ENCODE results near the gene PHLDA2.

PHLDA2 gene

DNA sequence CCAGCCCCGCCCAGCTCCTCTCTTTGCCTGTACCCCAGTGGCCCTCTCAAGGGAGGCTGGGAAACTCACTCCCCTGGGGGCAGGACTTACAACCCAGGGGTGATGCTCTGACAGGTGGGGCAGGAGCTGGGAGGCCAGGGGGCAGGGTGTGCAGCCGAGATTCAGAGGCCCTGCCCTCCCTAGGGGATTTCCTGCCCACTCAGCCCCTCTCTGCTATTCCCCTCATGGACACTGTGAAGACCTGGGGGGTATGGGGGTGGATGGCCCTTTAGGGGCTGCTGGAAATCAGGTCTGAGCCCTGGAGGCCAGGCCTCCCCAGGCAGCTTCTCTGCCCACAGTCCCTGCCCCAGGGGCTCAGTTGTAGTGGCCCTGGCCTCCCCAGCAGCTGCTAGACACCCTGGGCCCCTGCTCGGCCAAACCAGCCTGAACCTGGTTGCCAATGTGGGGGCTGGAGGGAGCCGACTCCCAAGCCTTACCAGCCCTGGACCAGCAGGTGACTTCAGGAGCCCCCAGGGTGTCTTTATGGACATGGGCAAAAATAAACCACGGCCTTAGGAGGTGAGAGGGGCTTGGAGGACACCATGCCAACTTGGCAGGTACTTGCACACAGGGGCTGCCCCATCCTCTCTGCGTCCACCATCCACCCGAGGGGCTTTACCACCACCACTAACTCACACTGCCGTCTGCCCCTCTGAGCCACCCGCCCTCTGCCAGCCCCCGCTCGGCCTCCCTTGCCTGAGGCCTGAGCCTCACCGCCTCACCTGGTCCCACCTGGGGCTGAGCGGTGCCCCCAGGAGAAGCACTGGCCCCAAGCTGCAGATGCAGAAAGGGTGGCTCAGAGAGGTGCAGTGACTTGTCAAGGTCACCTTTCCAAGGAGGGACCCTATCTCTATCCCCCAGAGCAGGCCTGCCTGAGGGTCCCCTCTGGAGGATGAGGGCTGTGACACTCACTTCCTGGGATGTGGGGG lies 2.8 kb upstream of the PHLDA2 start:
- H3K36me3 ChIP-seq (ENCODE audit: control insufficient read depth, insufficient read depth, low read length), result no peaks in the 10 kb centered on the region
- no peak overlapping the region for H3K27ac ChIP-seq (ENCODE audit: low read depth, low read length)
- no peak overlapping the region for H3K9ac ChIP-seq (ENCODE audit: low read length)
- no peaks in the 10 kb centered on the region for H3K4me1 ChIP-seq (ENCODE audit: control insufficient read depth, insufficient read depth, low read length)
- H3K27me3 ChIP-seq (ENCODE audit: control insufficient read depth, insufficient read depth, low read length), result peaks cover 5% of the 10 kb centered on the region
- no peak overlapping the region for H3K4me3 ChIP-seq (ENCODE audit: low read length)

DNA sequence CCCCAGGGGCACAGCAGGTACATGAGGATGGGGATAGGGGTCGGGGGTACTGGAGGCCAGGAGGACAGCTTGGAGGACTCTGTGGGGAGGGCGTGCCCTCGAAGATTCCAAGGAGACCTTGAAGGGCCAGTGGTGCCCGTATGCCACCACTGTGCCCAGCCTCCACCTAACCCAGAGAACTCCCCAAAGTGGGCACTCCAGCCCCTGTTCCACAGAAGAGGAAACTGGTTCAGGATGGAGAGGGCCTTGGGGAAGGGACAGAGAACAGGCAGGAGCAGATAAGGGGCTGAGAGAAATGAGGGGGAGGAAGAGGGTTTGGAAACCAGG lies 2.2 kb upstream of the PHLDA2 start:
- Histone ChIP-seq H3K4me3 (ENCODE audit: low read length) (no peak overlapping the region), H3K9ac (ENCODE audit: low read length) (no peak overlapping the region), H3K27me3 (ENCODE audit: control insufficient read depth, insufficient read depth, low read length) (peaks cover 5% of the 10 kb centered on the region), H3K36me3 (ENCODE audit: control insufficient read depth, insufficient read depth, low read length) (no peaks in the 10 kb centered on the region), H3K4me1 (ENCODE audit: control insufficient read depth, insufficient read depth, low read length) (no peaks in the 10 kb centered on the region), H3K27ac (ENCODE audit: low read depth, low read length) (no peak overlapping the region)

DNA sequence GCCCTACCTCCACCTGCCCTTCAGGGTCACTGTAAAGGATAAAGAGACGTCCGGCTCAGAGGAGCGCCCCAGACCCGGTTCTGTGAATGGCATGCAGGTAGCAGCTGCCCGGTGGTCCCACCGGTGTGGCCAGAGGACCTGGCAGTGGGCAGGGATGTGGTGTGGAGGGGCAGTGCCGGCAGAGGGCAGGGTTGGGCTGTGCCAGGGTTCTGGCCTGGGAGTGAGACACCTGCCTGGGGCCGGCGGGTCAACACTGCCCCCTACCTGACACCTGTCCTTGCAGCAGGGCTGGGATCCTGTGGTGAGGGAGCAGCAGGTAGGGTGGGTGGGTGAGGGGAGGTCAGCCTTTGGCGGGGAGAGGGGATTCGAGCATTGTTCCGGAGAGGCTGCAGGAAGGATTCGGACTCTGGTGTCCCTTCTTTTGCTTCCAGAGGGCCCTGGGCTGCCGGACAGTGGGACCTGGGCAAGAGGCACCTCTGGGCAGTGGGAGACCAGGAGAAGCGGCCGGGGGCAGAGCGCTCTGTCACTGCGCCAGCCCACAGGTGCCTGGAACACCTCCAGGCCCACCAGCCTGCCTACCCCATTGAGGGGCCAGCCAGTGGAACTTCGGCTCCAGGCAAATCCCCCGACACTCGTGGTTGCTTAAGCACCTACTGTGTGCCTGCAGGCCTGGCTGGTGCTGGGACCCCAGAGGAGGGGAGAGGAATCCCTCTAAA lies 1.6 kb upstream of the PHLDA2 start:
- no peak overlapping the region for H3K9ac ChIP-seq (ENCODE audit: low read length)
- H3K27me3 ChIP-seq (ENCODE audit: control insufficient read depth, insufficient read depth, low read length), result peaks cover 5% of the 10 kb centered on the region
- H3K27ac ChIP-seq (ENCODE audit: low read depth, low read length), result no peak overlapping the region
- no peaks in the 10 kb centered on the region for H3K4me1 ChIP-seq (ENCODE audit: control insufficient read depth, insufficient read depth, low read length)
- H3K36me3 ChIP-seq (ENCODE audit: control insufficient read depth, insufficient read depth, low read length), result no peaks in the 10 kb centered on the region
- peak overlapping the region; percentile 34 for H3K4me3 ChIP-seq (ENCODE audit: low read length)

DNA sequence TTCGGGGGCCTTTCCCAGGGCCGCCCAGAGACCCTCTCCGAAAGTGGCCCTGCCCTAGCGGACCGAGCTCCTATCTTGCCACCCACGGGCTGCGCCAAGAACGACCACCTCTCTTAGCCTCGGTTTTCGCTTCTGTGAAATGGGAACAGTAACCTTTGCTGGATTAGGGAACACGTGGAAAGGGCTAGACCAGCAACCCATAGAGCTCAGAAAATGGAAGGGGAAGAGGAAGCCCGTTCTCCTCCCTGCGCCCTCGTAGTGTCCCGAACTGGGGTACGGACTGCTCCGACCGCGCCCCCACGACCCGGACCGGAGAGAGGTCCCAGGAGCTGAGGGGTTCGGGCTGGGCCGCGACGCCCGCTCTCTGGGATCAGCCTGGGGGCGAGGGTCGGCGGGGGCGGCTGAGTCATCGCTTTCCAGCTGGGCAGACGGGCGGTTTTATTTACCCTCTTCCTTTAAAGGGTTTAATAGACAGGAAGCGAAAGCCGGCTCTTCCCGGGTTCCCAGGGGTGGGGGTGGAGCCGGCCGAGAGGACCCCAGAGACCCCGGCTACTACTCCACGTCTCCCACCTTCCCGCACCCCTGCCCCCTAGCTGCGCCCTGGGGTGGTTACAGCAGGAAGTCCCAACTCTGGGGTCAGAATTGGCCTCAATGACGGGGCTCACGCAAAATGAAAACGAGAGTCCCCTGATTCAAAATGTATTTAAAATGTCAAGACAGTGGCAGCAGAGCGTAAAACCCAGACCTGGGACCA lies 907 bp upstream of the PHLDA2 start:
- H3K4me1 ChIP-seq (ENCODE audit: control insufficient read depth, insufficient read depth, low read length), result no peaks in the 10 kb centered on the region
- peak overlapping the region; percentile 34 for H3K4me3 ChIP-seq (ENCODE audit: low read length)
- H3K27ac ChIP-seq (ENCODE audit: low read depth, low read length), result no peak overlapping the region
- peaks cover 5% of the 10 kb centered on the region for H3K27me3 ChIP-seq (ENCODE audit: control insufficient read depth, insufficient read depth, low read length)
- no peak overlapping the region for H3K9ac ChIP-seq (ENCODE audit: low read length)
- H3K36me3 ChIP-seq (ENCODE audit: control insufficient read depth, insufficient read depth, low read length), result no peaks in the 10 kb centered on the region

DNA sequence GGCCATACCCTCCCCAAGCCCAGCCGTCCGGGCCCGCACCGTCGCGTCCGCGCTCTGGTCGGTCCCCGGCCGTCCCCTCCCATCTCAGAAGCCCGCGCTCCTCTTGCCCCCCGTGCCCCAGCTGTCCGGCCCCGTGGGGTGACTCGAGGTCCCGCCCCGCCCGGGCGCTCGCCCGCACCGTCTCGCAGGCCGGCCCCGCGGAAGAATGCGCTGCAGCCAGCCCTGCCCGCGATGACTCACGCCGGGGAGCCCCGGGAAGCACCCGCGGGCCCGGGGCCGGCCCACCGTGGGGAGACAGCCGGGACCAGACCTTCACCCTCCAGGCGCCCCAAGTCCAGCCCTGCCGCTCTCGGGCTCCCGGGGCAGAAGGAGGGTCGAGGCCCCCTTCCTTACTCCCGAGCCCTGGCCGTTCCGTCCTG lies 320 bp upstream of the PHLDA2 start:
- H3K4me3 ChIP-seq (ENCODE audit: low read length), result peak overlapping the region; percentile 34
- H3K27me3 ChIP-seq (ENCODE audit: control insufficient read depth, insufficient read depth, low read length), result peaks cover 5% of the 10 kb centered on the region
- no peak overlapping the region for H3K9ac ChIP-seq (ENCODE audit: low read length)
- no peak overlapping the region for H3K27ac ChIP-seq (ENCODE audit: low read depth, low read length)
- H3K4me1 ChIP-seq (ENCODE audit: control insufficient read depth, insufficient read depth, low read length), result no peaks in the 10 kb centered on the region
- no peaks in the 10 kb centered on the region for H3K36me3 ChIP-seq (ENCODE audit: control insufficient read depth, insufficient read depth, low read length)

DNA sequence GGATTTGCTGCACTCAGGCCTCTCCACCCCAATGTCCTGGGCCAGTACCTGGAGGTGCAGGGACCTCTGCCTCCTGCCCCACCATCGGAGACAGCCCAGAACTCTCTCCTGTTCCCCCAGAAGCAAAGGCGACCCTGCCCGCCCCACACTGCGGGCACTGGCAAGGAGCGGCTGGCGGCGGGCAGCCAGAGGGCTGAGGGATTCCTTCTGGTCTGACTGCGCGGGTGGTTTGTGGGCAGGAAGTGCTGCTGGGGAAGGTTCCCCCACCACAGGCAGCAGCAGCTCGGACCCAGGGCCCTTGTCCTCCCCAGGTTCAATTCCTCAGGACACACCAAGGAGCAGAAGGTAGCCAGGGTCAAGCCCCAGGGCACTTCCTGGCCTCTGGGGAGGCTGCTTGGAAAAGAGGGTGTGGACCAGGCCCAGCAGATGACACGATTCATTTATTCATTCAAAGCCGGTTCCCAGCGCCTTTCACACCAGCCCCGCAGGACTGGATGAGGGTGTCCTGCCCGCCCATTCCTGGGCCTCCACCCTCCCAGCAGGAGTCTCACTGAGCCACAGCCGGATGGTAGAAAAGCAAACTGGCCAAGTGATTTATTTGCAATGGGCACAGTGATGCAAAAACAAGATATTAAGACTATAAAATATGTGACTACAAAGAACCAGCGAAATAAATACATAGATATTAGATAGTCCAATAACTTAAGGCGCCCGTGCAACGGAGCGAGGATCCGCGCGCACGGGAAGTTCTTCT lies 1.2 kb downstream of the PHLDA2 start:
- Histone ChIP-seq H3K36me3 (ENCODE audit: control insufficient read depth, insufficient read depth, low read length) (no peaks in the 10 kb centered on the region), H3K9ac (ENCODE audit: low read length) (no peak overlapping the region), H3K27me3 (ENCODE audit: control insufficient read depth, insufficient read depth, low read length) (peaks cover 5% of the 10 kb centered on the region), H3K27ac (ENCODE audit: low read depth, low read length) (no peak overlapping the region), H3K4me1 (ENCODE audit: control insufficient read depth, insufficient read depth, low read length) (no peaks in the 10 kb centered on the region), H3K4me3 (ENCODE audit: low read length) (peak overlapping the region; percentile 68)

DNA sequence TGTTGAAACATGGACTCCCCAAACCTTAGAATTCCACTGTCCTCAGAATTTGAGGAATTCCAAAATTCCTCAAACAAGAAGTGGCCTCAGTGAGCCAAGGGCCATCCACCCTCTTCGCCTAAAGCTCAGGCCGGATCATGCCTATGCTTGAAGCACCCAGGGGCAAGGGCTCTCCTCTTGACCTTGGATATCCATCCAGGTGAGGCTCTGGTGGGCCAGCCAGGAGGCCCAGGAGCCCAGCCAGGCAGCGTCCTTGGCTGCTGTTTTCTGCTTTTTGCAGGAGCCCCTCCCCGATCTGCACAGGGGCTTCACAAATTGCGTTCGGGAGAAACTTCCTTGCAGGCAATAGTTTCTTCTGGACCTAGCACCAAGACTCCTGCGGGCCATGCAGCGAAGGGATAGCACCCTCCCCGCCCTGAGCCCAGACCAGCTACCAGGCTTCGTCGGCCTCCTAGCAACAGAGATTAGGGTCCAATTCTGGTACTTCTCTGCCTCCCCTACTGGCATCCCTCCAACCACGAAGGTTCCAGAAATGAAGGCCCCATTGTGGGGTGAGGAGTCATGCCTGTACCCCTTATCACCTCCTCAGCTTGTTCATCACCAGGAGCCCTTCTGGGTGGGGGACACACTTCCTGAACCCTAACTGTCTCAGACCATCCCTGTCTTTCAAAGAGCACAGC lies 2.0 kb downstream of the PHLDA2 start:
- Histone ChIP-seq H3K4me3 (ENCODE audit: low read length) (no peak overlapping the region), H3K9ac (ENCODE audit: low read length) (no peak overlapping the region)

DNA sequence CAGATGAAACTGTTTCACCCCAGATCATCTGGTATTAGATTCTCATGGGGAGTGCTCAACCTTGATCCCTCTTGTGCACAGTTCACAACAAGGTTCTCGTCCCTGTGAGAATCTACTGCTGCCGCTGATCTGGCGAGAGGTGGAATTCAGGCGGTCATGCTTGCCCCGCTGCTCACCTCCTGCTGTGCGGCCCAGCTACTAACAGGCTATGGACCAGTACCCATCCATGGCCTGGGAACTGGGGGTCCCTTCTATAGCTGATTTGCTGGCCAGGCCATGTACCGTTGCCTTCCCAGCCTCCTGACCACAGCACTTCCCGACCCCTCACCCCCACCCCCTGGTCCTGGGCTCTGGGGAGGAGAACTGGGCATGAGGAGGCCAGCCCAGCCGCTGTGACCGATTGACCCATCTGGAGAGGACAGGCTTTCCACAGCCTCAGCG lies 2.6 kb downstream of the PHLDA2 start:
- Histone ChIP-seq H3K36me3 (ENCODE audit: control insufficient read depth, insufficient read depth, low read length) (no peaks in the 10 kb centered on the region), H3K9ac (ENCODE audit: low read length) (no peak overlapping the region), H3K4me1 (ENCODE audit: control insufficient read depth, insufficient read depth, low read length) (no peaks in the 10 kb centered on the region), H3K27ac (ENCODE audit: low read depth, low read length) (no peak overlapping the region), H3K4me3 (ENCODE audit: low read length) (no peak overlapping the region), H3K27me3 (ENCODE audit: control insufficient read depth, insufficient read depth, low read length) (peaks cover 5% of the 10 kb centered on the region)

More for the DNA sequence above, 2.0 kb downstream of the PHLDA2 start:
- peaks cover 5% of the 10 kb centered on the region for H3K27me3 ChIP-seq (ENCODE audit: control insufficient read depth, insufficient read depth, low read length)
- no peak overlapping the region for H3K27ac ChIP-seq (ENCODE audit: low read depth, low read length)
- no peaks in the 10 kb centered on the region for H3K4me1 ChIP-seq (ENCODE audit: control insufficient read depth, insufficient read depth, low read length)
- no peaks in the 10 kb centered on the region for H3K36me3 ChIP-seq (ENCODE audit: control insufficient read depth, insufficient read depth, low read length)

DNA sequence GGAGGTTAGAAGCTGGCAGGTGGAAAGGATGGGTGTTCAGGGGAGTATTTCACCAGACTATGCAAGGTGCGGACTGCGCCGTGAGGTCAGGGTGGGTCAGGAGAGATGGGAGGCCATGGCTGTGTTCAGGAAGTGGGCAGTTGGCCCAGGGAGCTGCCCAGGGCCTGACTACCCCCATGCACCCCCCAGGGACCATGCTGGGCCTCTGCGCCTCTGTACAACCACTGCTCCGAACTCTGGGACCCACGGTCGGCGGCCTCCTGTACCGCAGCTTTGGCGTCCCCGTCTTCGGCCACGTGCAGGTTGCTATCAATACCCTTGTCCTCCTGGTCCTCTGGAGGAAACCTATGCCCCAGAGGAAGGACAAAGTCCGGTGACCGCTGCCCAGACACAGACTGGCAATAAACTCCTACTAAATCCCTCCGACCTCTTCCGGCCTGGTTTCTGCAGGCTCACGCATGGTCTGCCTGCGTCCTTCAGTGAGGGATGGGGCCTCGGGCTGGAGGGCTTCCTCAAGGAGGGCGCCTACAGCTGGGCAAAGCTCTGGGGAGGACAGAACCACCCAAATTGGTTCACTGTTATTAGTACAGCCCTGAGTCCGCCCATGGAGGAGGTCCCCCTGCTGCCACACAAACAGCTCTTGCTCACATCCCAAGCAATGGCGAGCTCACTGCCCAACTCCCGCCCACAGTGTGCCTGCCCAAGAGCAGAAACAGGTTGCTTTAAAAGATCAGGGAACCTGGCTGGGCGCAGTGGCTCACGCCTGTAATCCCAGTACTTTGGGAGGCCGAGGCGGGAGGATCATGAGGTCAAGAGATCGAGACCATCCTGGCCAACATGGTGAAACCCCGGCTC lies 4.2 kb downstream of the PHLDA2 start:
- H3K36me3 ChIP-seq (ENCODE audit: control insufficient read depth, insufficient read depth, low read length), result no peaks in the 10 kb centered on the region
- H3K4me3 ChIP-seq (ENCODE audit: low read length), result no peak overlapping the region
- H3K27me3 ChIP-seq (ENCODE audit: control insufficient read depth, insufficient read depth, low read length), result peaks cover 4% of the 10 kb centered on the region
- H3K27ac ChIP-seq (ENCODE audit: low read depth, low read length), result no peak overlapping the region
- H3K9ac ChIP-seq (ENCODE audit: low read length), result no peak overlapping the region
- no peaks in the 10 kb centered on the region for H3K4me1 ChIP-seq (ENCODE audit: control insufficient read depth, insufficient read depth, low read length)

DNA sequence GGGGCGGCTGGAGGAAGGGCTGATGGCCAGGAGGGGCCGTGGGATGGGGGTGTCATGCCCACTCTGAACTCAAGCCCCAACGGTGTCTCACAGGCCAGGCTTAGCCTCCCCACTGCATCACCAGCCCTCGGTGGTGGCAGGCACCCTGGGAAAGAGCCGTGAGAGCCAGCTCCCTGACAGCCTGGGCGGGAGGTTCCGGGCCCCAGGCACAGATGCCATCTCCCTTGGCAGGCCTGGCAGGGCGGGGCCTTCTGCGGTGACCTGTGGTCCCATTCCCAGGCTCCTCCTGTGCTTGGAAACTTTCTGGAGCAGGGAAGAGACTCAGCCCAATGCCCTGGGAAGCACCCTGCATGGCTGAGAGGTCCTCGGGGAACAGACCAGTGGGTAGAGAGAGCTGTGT lies 4.8 kb downstream of the PHLDA2 start:
- Histone ChIP-seq H3K4me1 (ENCODE audit: control insufficient read depth, insufficient read depth, low read length) (no peaks in the 10 kb centered on the region), H3K36me3 (ENCODE audit: control insufficient read depth, insufficient read depth, low read length) (no peaks in the 10 kb centered on the region), H3K9ac (ENCODE audit: low read length) (no peak overlapping the region), H3K27ac (ENCODE audit: low read depth, low read length) (no peak overlapping the region), H3K4me3 (ENCODE audit: low read length) (no peak overlapping the region), H3K27me3 (ENCODE audit: control insufficient read depth, insufficient read depth, low read length) (no peaks in the 10 kb centered on the region)

Data from rectal smooth muscle tissue (tissue), 1 donor.